Testis (tissue), 2 donors: ENCODE data around the gene PROSER2.

Experiments used
- POLR2A ChIP-seq: fragments of 450-650 bp; IDR thresholded peaks from one replicate; pipeline ENCODE4 v1.6.1; 2017; ENCODE audit warnings: antibody characterized with exemption, mild to moderate bottlenecking, moderate library complexity
- TF ChIP-seq, protein P1 (sequence below), 3 experiments: fragments of 450-650 bp in 2 of 3; fragments of 200-600 bp in 1 of 3; sonication (generic) in 1 of 3; IDR thresholded peaks; one replicate each; pipeline ENCODE4 v1.5.1; 2016 to 2019; ENCODE audit warnings: antibody characterized with exemption in 3 of 3, mild to moderate bottlenecking in 2 of 3, moderate library complexity in 1 of 3

DNA sequence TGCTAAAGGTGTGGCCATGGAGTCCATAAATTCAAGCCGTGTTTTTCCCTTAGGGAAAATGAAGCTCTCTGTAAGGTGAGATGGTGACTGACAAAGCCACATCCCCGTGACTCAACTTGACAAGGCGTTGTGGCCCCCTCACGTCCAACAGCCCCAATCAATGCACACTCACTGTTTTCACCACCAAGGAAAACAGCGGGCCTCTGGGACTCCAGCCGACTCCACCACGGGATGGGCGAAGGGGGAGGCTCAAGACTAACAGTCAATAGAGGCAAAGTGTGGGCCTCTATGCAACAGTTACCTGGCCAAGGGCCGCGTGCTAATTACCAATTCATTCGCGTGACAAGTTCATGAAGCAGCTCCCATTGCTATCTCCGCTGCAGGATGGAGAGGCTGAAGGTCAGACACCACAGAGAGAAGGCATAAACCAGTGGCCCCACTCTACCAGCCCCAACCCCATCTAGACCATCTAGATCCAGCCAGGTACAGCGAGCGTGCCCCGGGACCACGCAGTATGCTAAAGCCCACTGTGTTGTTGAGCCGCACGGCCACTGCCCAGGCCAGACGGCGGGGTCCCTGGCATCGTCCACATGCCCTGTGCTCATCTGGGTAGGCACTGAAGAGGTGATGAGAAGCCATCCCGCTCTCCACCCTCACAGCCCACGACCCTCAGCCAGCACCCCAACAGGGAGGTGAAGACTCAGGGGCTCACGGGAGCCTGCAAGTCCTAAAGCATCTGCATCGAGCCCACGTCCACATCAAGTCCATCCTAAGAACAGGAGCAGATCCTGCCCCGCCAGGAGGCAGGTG, 76.1 kb downstream of the PROSER2 start:
- TF ChIP-seq, protein P1, sequence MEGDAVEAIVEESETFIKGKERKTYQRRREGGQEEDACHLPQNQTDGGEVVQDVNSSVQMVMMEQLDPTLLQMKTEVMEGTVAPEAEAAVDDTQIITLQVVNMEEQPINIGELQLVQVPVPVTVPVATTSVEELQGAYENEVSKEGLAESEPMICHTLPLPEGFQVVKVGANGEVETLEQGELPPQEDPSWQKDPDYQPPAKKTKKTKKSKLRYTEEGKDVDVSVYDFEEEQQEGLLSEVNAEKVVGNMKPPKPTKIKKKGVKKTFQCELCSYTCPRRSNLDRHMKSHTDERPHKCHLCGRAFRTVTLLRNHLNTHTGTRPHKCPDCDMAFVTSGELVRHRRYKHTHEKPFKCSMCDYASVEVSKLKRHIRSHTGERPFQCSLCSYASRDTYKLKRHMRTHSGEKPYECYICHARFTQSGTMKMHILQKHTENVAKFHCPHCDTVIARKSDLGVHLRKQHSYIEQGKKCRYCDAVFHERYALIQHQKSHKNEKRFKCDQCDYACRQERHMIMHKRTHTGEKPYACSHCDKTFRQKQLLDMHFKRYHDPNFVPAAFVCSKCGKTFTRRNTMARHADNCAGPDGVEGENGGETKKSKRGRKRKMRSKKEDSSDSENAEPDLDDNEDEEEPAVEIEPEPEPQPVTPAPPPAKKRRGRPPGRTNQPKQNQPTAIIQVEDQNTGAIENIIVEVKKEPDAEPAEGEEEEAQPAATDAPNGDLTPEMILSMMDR (IDR thresholded peaks at IDR 0.05): no peak
- TF ChIP-seq POLR2A: no peak
